Loucy (cell line): Measurements from ENCODE around the gene PRAC1.

Experiments
- H2AFZ ChIP-seq: fragments of 200-600 bp; sonication (generic); 2 replicates; pipeline ENCODE4 v1.6.0; 2016; ENCODE audit warnings: antibody characterized with exemption, mild to moderate bottlenecking, low read length, moderate library complexity
- H3F3A ChIP-seq: fragments of 200-600 bp; 2 replicates; pipeline ENCODE4 v1.6.0; 2016; ENCODE audit warnings: antibody characterized with exemption, low read depth, mild to moderate bottlenecking
- H3K27me3 ChIP-seq: fragments of 200-600 bp; sonication (generic); 2 replicates; pipeline ENCODE4 v1.6.1; 2014; ENCODE audit warnings: low read length, mild to moderate bottlenecking; ENCODE audit not compliant: insufficient read depth, poor library complexity, severe bottlenecking
- H3K36me3 ChIP-seq: fragments of 200-600 bp; sonication (generic); 2 replicates; pipeline ENCODE4 v1.6.1; 2016; ENCODE audit warnings: low read length; ENCODE audit not compliant: insufficient read depth
- H3K4me1 ChIP-seq: fragments of 200-600 bp; sonication (generic); 2 replicates; pipeline ENCODE4 v1.5.1; 2014; ENCODE audit warnings: low read length, mild to moderate bottlenecking; ENCODE audit not compliant: insufficient read depth, poor library complexity, severe bottlenecking
- H3K4me2 ChIP-seq: fragments of 200-600 bp; sonication (generic); 2 replicates; pipeline ENCODE4 v1.6.0; 2014; ENCODE audit warnings: antibody characterized with exemption, low read length, low read depth, mild to moderate bottlenecking; ENCODE audit not compliant: poor library complexity, severe bottlenecking
- H3K4me3 ChIP-seq: fragments of 200-600 bp; sonication (generic); 2 replicates; pipeline ENCODE4 v1.5.1; 2014; ENCODE audit warnings: low read length, mild to moderate bottlenecking, mixed read lengths; ENCODE audit not compliant: poor library complexity, severe bottlenecking
- H3K79me2 ChIP-seq: fragments of 200-600 bp; sonication (generic); 2 replicates; pipeline ENCODE4 v1.6.1; 2014; ENCODE audit warnings: low read length; ENCODE audit not compliant: insufficient read depth
- H3K9ac ChIP-seq: fragments of 200-600 bp; sonication (generic); 2 replicates; pipeline ENCODE4 v1.6.0; 2014; ENCODE audit warnings: mild to moderate bottlenecking, low read depth, low read length, moderate library complexity; ENCODE audit not compliant: poor library complexity, severe bottlenecking
- H3K9me2 ChIP-seq: fragments of 200-600 bp; sonication (generic); replicated peaks from 2 replicates; pipeline ENCODE4 v1.6.1; 2016; ENCODE audit warnings: low read depth, low read length, mixed read lengths
- H3K9me3 ChIP-seq: fragments of 200-600 bp; sonication (generic); 2 replicates; pipeline ENCODE4 v1.6.1; 2014; ENCODE audit warnings: mild to moderate bottlenecking, antibody characterized with exemption, low read length, low read depth; ENCODE audit not compliant: insufficient read depth
- H4K20me1 ChIP-seq: fragments of 200-600 bp; sonication (generic); 2 replicates; pipeline ENCODE4 v1.6.0; 2014; ENCODE audit warnings: antibody characterized with exemption, low read length, mild to moderate bottlenecking; ENCODE audit not compliant: insufficient read depth, poor library complexity, severe bottlenecking
- EZH2phosphoT487 ChIP-seq: fragments of 200-600 bp; IDR thresholded peaks from 2 replicates; pipeline ENCODE4 v1.6.1; 2018; ENCODE audit warnings: antibody characterized with exemption, mild to moderate bottlenecking, moderate library complexity, borderline replicate concordance
- TF ChIP-seq, protein P1 (sequence below): fragments of 200-600 bp; sonication (generic); conservative IDR thresholded peaks from 2 replicates; pipeline ENCODE4 v1.5.1; 2014; ENCODE audit warnings: mild to moderate bottlenecking, antibody characterized with exemption, low read length

The PRAC1 gene

DNA sequence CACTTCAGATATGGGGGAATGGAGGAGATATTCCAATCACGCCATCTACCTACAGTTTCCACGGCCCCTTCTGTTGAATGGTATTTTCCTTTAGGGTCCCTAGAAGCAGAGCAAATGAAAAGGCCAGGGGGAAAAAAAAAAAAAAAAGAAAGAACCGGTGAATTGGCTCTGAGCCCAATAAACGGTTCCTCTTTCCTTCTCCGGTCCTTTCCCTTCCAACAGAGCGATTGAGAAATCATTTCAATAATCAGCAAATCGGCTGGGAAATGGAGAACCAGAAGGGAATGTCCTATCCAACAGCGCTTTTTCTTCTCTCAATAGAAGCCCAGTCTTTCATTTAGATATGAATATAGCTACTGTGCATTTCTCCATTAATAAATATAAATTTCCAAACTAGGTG is 33.0 kb upstream of the PRAC1 start:
- TF ChIP-seq EZH2phosphoT487 = no peak
- TF ChIP-seq, protein P1, sequence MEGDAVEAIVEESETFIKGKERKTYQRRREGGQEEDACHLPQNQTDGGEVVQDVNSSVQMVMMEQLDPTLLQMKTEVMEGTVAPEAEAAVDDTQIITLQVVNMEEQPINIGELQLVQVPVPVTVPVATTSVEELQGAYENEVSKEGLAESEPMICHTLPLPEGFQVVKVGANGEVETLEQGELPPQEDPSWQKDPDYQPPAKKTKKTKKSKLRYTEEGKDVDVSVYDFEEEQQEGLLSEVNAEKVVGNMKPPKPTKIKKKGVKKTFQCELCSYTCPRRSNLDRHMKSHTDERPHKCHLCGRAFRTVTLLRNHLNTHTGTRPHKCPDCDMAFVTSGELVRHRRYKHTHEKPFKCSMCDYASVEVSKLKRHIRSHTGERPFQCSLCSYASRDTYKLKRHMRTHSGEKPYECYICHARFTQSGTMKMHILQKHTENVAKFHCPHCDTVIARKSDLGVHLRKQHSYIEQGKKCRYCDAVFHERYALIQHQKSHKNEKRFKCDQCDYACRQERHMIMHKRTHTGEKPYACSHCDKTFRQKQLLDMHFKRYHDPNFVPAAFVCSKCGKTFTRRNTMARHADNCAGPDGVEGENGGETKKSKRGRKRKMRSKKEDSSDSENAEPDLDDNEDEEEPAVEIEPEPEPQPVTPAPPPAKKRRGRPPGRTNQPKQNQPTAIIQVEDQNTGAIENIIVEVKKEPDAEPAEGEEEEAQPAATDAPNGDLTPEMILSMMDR = no peak
- peaks cover 5% of the 10 kb centered on the region for H3K27me3 ChIP-seq
- no peak overlapping the region for H2AFZ ChIP-seq
- no peak overlapping the region for H3K4me3 ChIP-seq
- H3K79me2 ChIP-seq = no peaks in the 10 kb centered on the region
- H3K9ac ChIP-seq = no peak overlapping the region
- H3K9me3 ChIP-seq = no peaks in the 10 kb centered on the region
- no peaks in the 10 kb centered on the region for H3F3A ChIP-seq
- no peak overlapping the region for H3K4me2 ChIP-seq
- H3K4me1 ChIP-seq = no peaks in the 10 kb centered on the region
- no peaks in the 10 kb centered on the region for H3K36me3 ChIP-seq
- no peaks in the 10 kb centered on the region for H4K20me1 ChIP-seq
- H3K9me2 ChIP-seq = no peaks in the 10 kb centered on the region

DNA sequence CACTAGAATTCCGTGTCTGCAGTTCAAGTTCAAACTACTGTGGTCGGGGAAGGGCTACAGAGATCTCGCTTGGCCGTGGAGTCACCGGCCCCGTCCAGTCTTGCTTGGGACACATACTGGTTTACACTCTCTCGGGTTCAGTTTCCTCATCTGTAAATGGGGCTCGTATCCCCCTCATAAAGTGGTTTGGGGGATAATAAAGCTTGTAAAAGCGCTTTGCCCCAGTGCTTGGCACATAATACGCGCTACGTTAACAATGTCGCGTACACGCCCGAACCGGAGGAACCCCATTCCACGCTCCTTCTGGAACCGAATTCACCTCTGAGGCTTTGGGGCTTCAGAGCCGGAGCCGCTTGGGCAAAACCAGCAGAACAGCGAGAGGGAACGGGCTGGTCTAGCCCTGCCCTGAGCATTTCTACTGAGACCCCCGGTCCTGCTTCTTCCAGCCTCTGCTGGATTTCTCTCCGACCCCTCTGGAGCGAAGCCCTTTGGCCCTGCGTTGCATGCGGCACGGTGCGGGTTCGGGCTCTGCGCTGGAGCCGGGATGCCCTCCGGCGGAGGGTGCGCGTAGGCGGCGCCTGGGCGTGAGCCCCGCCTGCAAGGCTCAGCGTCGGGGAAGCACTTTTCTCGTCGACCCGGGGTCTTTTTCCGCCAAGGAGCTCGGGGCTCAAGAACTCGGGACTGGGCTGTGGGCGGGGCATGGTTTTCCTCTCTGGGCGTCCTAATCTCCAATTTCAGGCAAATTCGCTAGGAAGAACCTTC is 32.4 kb upstream of the PRAC1 start:
- Histone ChIP-seq H3K79me2 (no peaks in the 10 kb centered on the region), H2AFZ (no peak overlapping the region), H4K20me1 (no peaks in the 10 kb centered on the region), H3K9ac (no peak overlapping the region), H3K4me1 (no peaks in the 10 kb centered on the region), H3F3A (no peaks in the 10 kb centered on the region), H3K4me3 (no peak overlapping the region), H3K4me2 (no peak overlapping the region), H3K9me2 (no peaks in the 10 kb centered on the region), H3K36me3 (no peaks in the 10 kb centered on the region), H3K27me3 (peaks cover 5% of the 10 kb centered on the region), H3K9me3 (no peaks in the 10 kb centered on the region)
- TF ChIP-seq, protein P1 = no peak
- TF ChIP-seq EZH2phosphoT487 = no peak

DNA sequence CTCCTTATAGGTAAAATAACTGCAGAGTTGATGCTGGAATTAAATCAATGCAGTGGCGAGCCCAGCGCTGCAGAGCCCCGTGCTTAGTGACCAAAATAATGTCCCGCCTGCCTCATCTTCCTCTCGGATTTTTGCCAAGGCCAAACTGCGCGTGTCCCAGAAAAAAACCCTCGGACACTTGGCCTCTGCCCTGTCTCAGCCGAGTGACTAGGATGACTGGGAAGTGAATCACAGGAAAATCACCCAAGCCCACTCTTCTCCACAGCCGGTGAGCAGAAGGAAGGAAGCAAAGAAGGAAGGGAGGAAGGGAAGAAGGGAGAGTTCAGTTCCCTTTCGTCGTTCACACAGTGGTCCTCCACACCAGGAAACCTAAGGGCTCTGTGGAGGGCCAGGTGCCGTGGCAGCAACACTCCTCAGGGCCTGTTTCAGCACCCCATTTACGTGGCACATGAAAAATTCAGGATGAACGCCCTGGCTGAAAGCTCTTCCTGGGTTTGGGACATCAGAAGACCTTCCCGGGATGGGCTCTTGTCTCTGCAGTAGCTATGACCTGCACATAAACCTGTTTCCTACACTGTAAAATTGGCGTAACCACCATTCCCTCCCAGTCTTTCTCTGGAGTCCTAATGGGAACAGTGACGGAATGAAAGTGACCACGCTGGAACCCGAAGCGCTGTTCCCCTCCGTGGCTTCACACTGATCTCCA is 31.6 kb upstream of the PRAC1 start:
- Histone ChIP-seq H3K36me3 (no peaks in the 10 kb centered on the region), H3K27me3 (peaks cover 5% of the 10 kb centered on the region), H3K4me3 (no peak overlapping the region), H3K9me3 (no peaks in the 10 kb centered on the region), H3K79me2 (no peaks in the 10 kb centered on the region), H4K20me1 (no peaks in the 10 kb centered on the region), H3K9me2 (no peaks in the 10 kb centered on the region), H3K9ac (no peak overlapping the region), H3K4me2 (no peak overlapping the region), H2AFZ (no peak overlapping the region), H3F3A (no peaks in the 10 kb centered on the region), H3K4me1 (no peaks in the 10 kb centered on the region)
- TF ChIP-seq, protein P1 = no peak
